OCI-LY7 (cell line): ENCODE measurements around the gene PUS7. TPM values are rescaled to one million over a fixed set of nuclear protein-coding genes. Genes with fewer than 3 reads are reported as not detected.

Experiments
- BruUV-seq: library from RNA; stranded (reverse); fragments of 400-500 nt; replicated peaks from 2 replicates; lab custom pipeline; 2021; lab: Mats Ljungman, UMichigan
- CTCF ChIA-PET: fragments of 300-600 bp; sonication (Branson Sonifier 250); formaldehyde crosslinking; loops from one replicate; lab custom pipeline; 2022; ENCODE audit warnings: antibody characterized with exemption; ENCODE audit not compliant: unreplicated experiment; lab: Charles Lee
- POLR2A ChIA-PET: fragments of 300-600 bp; sonication (Branson Sonifier 250); formaldehyde crosslinking; loops from one replicate; lab custom pipeline; 2022; ENCODE audit warnings: antibody characterized with exemption; lab: Charles Lee
- DNase-seq: peaks from one replicate; pipeline ENCODE4 v3.0.0-alpha.2; 2015; ENCODE audit warnings: low spot score
- H2AFZ ChIP-seq: fragments of 200-600 bp; sonication (generic), shearing (Covaris generic); 2 replicates; pipeline ENCODE4 v1.6.1; 2014; ENCODE audit warnings: mild to moderate bottlenecking, antibody characterized with exemption, low read length, moderate library complexity
- H3K27ac ChIP-seq: fragments of 200-600 bp; sonication (generic); 2 replicates; pipeline ENCODE4 v1.5.1; 2014; ENCODE audit warnings: mixed run types, low read depth, mild to moderate bottlenecking, moderate library complexity, low read length, inconsistent platforms; ENCODE audit not compliant: poor library complexity, severe bottlenecking
- H3K36me3 ChIP-seq: fragments of 200-600 bp; sonication (generic); 2 replicates; pipeline ENCODE4 v1.6.1; 2014; ENCODE audit warnings: mild to moderate bottlenecking, antibody characterized with exemption, low read length, moderate library complexity, mixed read lengths; ENCODE audit not compliant: insufficient read depth
- H3K4me1 ChIP-seq: fragments of 200-600 bp; sonication (generic); 2 replicates; pipeline ENCODE4 v1.5.1; 2014; ENCODE audit warnings: mild to moderate bottlenecking, low read length; ENCODE audit not compliant: insufficient read depth, poor library complexity, severe bottlenecking
- H3K4me2 ChIP-seq: fragments of 200-600 bp; sonication (generic); 2 replicates; pipeline ENCODE4 v1.6.1; 2014; ENCODE audit warnings: mild to moderate bottlenecking, low read length
- H3K4me3 ChIP-seq: fragments of 200-600 bp; sonication (generic); 2 replicates; pipeline ENCODE4 v1.5.1; 2014; ENCODE audit warnings: mild to moderate bottlenecking, low read depth, low read length; ENCODE audit not compliant: poor library complexity, severe bottlenecking
- H3K79me2 ChIP-seq: fragments of 200-600 bp; sonication (generic); 2 replicates; pipeline ENCODE4 v1.6.1; 2016; ENCODE audit warnings: low read depth, mild to moderate bottlenecking, low read length, moderate library complexity, mixed read lengths; ENCODE audit not compliant: insufficient read depth
- H3K9me2 ChIP-seq: fragments of 200-600 bp; sonication (generic); 2 replicates; pipeline ENCODE4 v1.6.1; 2016; ENCODE audit warnings: mild to moderate bottlenecking, low read length, mixed read lengths; ENCODE audit not compliant: insufficient read depth
- H3K9me3 ChIP-seq: fragments of 200-600 bp; sonication (generic); 2 replicates; pipeline ENCODE4 v1.6.1; 2014; ENCODE audit warnings: mild to moderate bottlenecking, mixed run types, low read length, mixed read lengths
- H4K20me1 ChIP-seq: fragments of 200-600 bp; sonication (generic); 2 replicates; pipeline ENCODE4 v1.6.1; 2014; ENCODE audit warnings: mild to moderate bottlenecking, antibody characterized with exemption, low read length, moderate library complexity, mixed read lengths; ENCODE audit not compliant: insufficient read depth
- CTCF ChIP-seq: fragments of 200-600 bp; sonication (generic); conservative IDR thresholded peaks from 2 replicates; pipeline ENCODE4 v1.5.1; 2014; ENCODE audit warnings: mild to moderate bottlenecking, antibody characterized with exemption, low read length, moderate library complexity, mixed read lengths
- EZH2phosphoT487 ChIP-seq: fragments of 200-600 bp; sonication (generic); IDR thresholded peaks from 2 replicates; pipeline ENCODE4 v1.6.1; 2018; ENCODE audit warnings: low read depth, borderline replicate concordance, mild to moderate bottlenecking, mixed run types, antibody characterized with exemption, low read length, moderate library complexity, mixed read lengths
- intact Hi-C: fragments of 100-400 bp; cut with micrococcal nuclease; formaldehyde crosslinking; loops from one replicate; pipeline ENCODE4 v1.10.0; 2022; ENCODE audit not compliant: unreplicated experiment
- total RNA-seq, 2 experiments: library from RNA; depleted of rRNA in 1 of 2; stranded (reverse); fragments of >200 nt in 1 of 2; shearing (Covaris generic) in 1 of 2; gene quantifications; 2 replicates each; pipeline ENCODE4 v1.2.3, GENCODE V29; 2014 to 2022

PUS7 gene
- total RNA-seq, 2 experiments from 2014 or later, result 13.7 to 19.2 TPM

- POLR2A ChIA-PET, result interaction anchor here (0.7 kb wide), 1 partner anchor 16 kb away, joined by 5 read pairs; no protein-coding TSS in a partner anchor
- Histone ChIP-seq H3K79me2 (no peaks in the 10 kb centered on the region), H3K9me3 (no peaks in the 10 kb centered on the region), H3K4me3 (no peak overlapping the region), H3K36me3 (peaks cover 21% of the 10 kb centered on the region; the same call in 1 of the 2 replicates), H2AFZ (no peak overlapping the region), H4K20me1 (no peaks in the 10 kb centered on the region), H3K4me1 (no peaks in the 10 kb centered on the region), H3K4me2 (no peak overlapping the region), H3K27ac (no peak overlapping the region), H3K9me2 (no peaks in the 10 kb centered on the region)
- intact Hi-C loops, result no loop called here
- no peak for DNase-seq
- TF ChIP-seq CTCF, result no peak
- no peak for TF ChIP-seq EZH2phosphoT487
- CTCF ChIA-PET, result no interaction called here
- no TSS peak for BruUV-seq
Observed at GRCh38 chr7:105496521-105496920, 25.6 kb downstream of the PUS7 start.

DNA sequence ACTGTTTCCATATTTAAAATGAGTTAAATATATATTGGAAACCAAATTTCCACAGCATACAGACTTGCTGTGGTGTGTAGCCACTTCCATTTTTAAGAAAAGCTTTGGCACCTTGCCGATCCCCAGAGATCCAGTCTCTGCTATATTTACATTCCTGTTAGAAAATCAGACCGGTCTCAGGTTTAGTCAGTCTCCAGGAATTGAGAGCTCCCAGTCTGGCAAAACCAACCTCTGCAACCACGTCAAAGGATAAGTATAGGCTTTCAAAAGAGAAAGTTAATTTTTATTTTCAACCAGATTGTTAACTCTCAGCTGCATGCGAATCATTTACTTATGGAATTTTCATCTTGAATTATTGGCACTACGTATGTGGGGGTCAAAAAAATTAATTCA lies 28.2 kb downstream of the PUS7 start:
- no peak overlapping the region for H3K27ac ChIP-seq
- TF ChIP-seq EZH2phosphoT487 (no peak), CTCF (no peak)
- no peak overlapping the region for H2AFZ ChIP-seq
- H3K4me2 ChIP-seq, result no peak overlapping the region
- no peaks in the 10 kb centered on the region for H3K9me3 ChIP-seq
- H4K20me1 ChIP-seq, result no peaks in the 10 kb centered on the region
- no peaks in the 10 kb centered on the region for H3K9me2 ChIP-seq
- intact Hi-C loops, result no loop called here
- CTCF ChIA-PET, result no interaction called here
- POLR2A ChIA-PET, result interaction anchor here (0.7 kb wide), 3 partner anchors 9 to 430 kb away, joined by 4 to 7 read pairs (median 5); no protein-coding TSS in a partner anchor
- H3K4me3 ChIP-seq, result no peak overlapping the region
- no peak for DNase-seq
- no TSS peak for BruUV-seq
- H3K79me2 ChIP-seq, result no peaks in the 10 kb centered on the region
- no peaks in the 10 kb centered on the region for H3K4me1 ChIP-seq
- H3K36me3 ChIP-seq, result no peaks in the 10 kb centered on the region; the same call in 1 of the 2 replicates

DNA sequence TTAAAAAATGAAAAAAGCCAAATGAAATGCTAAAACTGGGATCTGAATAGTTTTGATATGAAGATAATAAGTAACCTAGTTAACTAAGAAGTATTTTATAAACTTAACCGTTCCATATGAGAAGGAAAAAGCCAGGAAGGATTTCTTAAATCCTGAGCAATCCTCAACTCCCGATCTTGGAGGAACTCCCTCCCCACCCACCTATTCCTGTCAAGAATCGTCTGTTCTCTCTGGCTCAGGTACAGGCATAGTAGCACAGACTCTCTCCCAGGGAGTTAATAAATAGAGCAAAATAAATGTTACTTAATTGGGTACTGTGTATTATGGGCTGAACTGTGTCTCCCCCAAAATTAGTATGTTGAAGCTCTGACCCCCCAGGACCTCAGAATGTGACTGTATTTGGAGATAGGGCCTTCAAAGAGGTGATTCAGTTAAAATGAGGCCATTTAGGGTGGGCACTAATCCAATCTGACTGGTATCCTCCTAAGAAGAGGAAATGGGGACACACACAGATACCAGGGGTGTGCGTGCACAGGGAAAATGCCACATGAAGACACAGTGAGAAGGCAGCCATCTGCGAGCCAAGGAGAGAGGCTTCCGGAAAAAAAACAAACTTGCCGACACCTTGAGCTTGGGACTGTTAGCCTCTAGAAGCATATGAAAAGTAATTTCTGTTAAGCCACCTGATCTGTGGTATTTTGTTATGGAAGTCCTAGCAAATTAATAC lies 28.7 kb downstream of the PUS7 start:
- no peaks in the 10 kb centered on the region for H3K9me2 ChIP-seq
- no peak overlapping the region for H3K4me2 ChIP-seq
- no peak overlapping the region for H3K27ac ChIP-seq
- H3K4me3 ChIP-seq, result no peak overlapping the region
- H3K4me1 ChIP-seq, result no peaks in the 10 kb centered on the region
- intact Hi-C loops, result no loop called here
- CTCF ChIA-PET, result no interaction called here
- H2AFZ ChIP-seq, result no peak overlapping the region
- TF ChIP-seq EZH2phosphoT487 (no peak), CTCF (no peak)
- H3K36me3 ChIP-seq, result no peaks in the 10 kb centered on the region; the same call in 1 of the 2 replicates
- DNase-seq, result no peak
- H4K20me1 ChIP-seq, result no peaks in the 10 kb centered on the region
- no peaks in the 10 kb centered on the region for H3K79me2 ChIP-seq
- BruUV-seq, result no TSS peak
- POLR2A ChIA-PET, result interaction anchor here (0.7 kb wide), 2 partner anchors 9 to 431 kb away, joined by 4 to 5 read pairs; no protein-coding TSS in a partner anchor
- no peaks in the 10 kb centered on the region for H3K9me3 ChIP-seq
